Stimulated activated effector memory CD8-positive, alpha-beta T cell treated with anti-CD3 and anti-CD28 coated beads, Interleukin-12 subunit alpha, Interleukin-12 subunit beta, amount 100 ng/mL, for 72 hours (primary cell): ENCODE results near the gene PCDH15.

Source experiments
- ATAC-seq: fragments of 150-1000 bp; cut with Tn5 transposase; 2 replicates; pipeline ENCODE4 v1.10.0; 2021
- DNase-seq, 2 donors: peaks; one replicate each; pipeline ENCODE4 v3.0.0; 2021 to 2022; ENCODE audit warnings: low spot score in 2 of 2
- H3K27ac Mint-ChIP-seq: one replicate; pipeline ENCODE4 v1.8.0; 2022; ENCODE audit warnings: mild to moderate bottlenecking, mixed read lengths
- H3K36me3 Mint-ChIP-seq: one replicate; pipeline ENCODE4 v1.8.0; 2022; ENCODE audit warnings: mild to moderate bottlenecking, mixed read lengths
- H3K4me1 Mint-ChIP-seq: one replicate; pipeline ENCODE4 v1.8.0; 2022; ENCODE audit warnings: mixed read lengths
- H3K4me3 Mint-ChIP-seq: one replicate; pipeline ENCODE4 v1.8.0; 2022; ENCODE audit warnings: mild to moderate bottlenecking, mixed read lengths
- H3K9me3 Mint-ChIP-seq: one replicate; pipeline ENCODE4 v1.8.0; 2022; ENCODE audit warnings: mixed read lengths

PCDH15 gene

DNA sequence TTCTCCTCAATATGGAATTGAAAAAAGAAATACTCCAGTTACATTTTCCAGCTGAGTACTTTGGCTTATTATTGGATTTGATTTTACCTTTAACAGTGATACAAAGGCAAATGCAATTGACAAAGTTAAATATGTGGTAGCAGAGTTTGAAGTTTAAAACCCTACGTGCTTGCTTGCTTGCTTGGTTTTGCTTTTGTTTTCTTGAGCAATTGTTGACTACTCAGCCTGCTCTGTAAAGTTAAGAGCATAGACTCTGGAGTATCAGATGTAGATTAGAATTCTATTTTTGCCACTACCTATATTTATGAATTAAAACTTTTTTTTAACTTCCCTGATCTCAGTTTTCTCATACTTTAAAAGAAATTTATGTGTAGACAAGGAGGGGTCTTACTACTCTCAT is 51.4 kb downstream of the PCDH15 start:
- H3K36me3 Mint-ChIP-seq: no peaks in the 10 kb centered on the region
- H3K9me3 Mint-ChIP-seq: peaks cover 10% of the 10 kb centered on the region
- ATAC-seq: no peak
- no peak for DNase-seq
- no peak overlapping the region for H3K27ac Mint-ChIP-seq
- H3K4me1 Mint-ChIP-seq: no peaks in the 10 kb centered on the region
- no peak overlapping the region for H3K4me3 Mint-ChIP-seq

GRCh38 chr10:54745436-54745835 is 55.6 kb downstream of the PCDH15 start:
- Mint-ChIP-seq H3K27ac (no peak overlapping the region), H3K4me1 (no peaks in the 10 kb centered on the region), H3K36me3 (no peaks in the 10 kb centered on the region), H3K9me3 (peaks cover 11% of the 10 kb centered on the region), H3K4me3 (no peak overlapping the region)
- DNase-seq (no peak), ATAC-seq (no peak)

DNA sequence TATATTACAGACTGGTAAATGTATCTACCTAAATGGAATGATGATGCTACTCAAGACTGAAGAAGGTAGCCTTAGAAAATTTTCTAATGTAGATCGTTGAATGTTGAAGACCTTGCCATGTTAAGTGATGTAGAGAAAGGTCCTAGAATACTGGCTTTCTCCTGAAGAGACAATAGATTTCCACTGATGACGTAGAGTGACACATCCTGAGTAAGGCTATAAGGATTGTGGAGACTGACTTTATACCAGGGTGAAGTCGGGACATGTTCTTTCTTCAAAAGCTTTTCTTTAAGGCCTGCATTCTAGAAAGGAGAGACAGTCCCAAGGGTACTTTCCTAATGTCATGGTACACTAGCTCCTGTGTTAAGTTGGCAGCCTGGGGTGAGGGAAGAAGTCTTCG is 58.6 kb downstream of the PCDH15 start:
- Mint-ChIP-seq H3K4me1 (no peaks in the 10 kb centered on the region), H3K9me3 (peaks cover 20% of the 10 kb centered on the region), H3K27ac (no peak overlapping the region), H3K36me3 (no peaks in the 10 kb centered on the region), H3K4me3 (no peak overlapping the region)
- DNase-seq (no peak), ATAC-seq (no peak)

GRCh38 chr10:54728511-54728910 is 72.5 kb downstream of the PCDH15 start:
- Mint-ChIP-seq H3K36me3 (no peaks in the 10 kb centered on the region), H3K9me3 (peaks cover 19% of the 10 kb centered on the region), H3K27ac (no peak overlapping the region), H3K4me3 (no peak overlapping the region), H3K4me1 (no peaks in the 10 kb centered on the region)
- no peak for ATAC-seq
- no peak for DNase-seq

GRCh38 chr10:54722075-54722474 is 79.0 kb downstream of the PCDH15 start:
- DNase-seq (no peak), ATAC-seq (no peak)
- H3K4me3 Mint-ChIP-seq: no peak overlapping the region
- H3K4me1 Mint-ChIP-seq: no peaks in the 10 kb centered on the region
- H3K27ac Mint-ChIP-seq: no peak overlapping the region
- H3K9me3 Mint-ChIP-seq: peaks cover 18% of the 10 kb centered on the region
- no peaks in the 10 kb centered on the region for H3K36me3 Mint-ChIP-seq

- H3K4me1 Mint-ChIP-seq: no peaks in the 10 kb centered on the region
- peaks cover 6% of the 10 kb centered on the region for H3K9me3 Mint-ChIP-seq
- ATAC-seq (no peak), DNase-seq (no peak)
- no peaks in the 10 kb centered on the region for H3K36me3 Mint-ChIP-seq
- no peak overlapping the region for H3K27ac Mint-ChIP-seq
- no peak overlapping the region for H3K4me3 Mint-ChIP-seq
Measured at GRCh38 chr10:54710918-54711317, 90.1 kb downstream of the PCDH15 start.

GRCh38 chr10:54708591-54708990 is 92.4 kb downstream of the PCDH15 start:
- Mint-ChIP-seq H3K27ac (no peak overlapping the region), H3K4me3 (no peak overlapping the region), H3K36me3 (no peaks in the 10 kb centered on the region), H3K4me1 (no peaks in the 10 kb centered on the region), H3K9me3 (peaks cover 10% of the 10 kb centered on the region)
- ATAC-seq (no peak), DNase-seq (no peak)

GRCh38 chr10:54708021-54708420 is 93.0 kb downstream of the PCDH15 start:
- Mint-ChIP-seq H3K27ac (no peak overlapping the region), H3K4me3 (no peak overlapping the region), H3K9me3 (peaks cover 14% of the 10 kb centered on the region), H3K36me3 (no peaks in the 10 kb centered on the region), H3K4me1 (no peaks in the 10 kb centered on the region)
- no peak for ATAC-seq
- DNase-seq: no peak

GRCh38 chr10:54702583-54703485 is 98.2 kb downstream of the PCDH15 start:
- H3K9me3 Mint-ChIP-seq: peaks cover 31% of the 10 kb centered on the region
- no peak overlapping the region for H3K27ac Mint-ChIP-seq
- DNase-seq: no peak
- no peaks in the 10 kb centered on the region for H3K4me1 Mint-ChIP-seq
- no peak overlapping the region for H3K4me3 Mint-ChIP-seq
- no peak for ATAC-seq
- no peaks in the 10 kb centered on the region for H3K36me3 Mint-ChIP-seq

DNA sequence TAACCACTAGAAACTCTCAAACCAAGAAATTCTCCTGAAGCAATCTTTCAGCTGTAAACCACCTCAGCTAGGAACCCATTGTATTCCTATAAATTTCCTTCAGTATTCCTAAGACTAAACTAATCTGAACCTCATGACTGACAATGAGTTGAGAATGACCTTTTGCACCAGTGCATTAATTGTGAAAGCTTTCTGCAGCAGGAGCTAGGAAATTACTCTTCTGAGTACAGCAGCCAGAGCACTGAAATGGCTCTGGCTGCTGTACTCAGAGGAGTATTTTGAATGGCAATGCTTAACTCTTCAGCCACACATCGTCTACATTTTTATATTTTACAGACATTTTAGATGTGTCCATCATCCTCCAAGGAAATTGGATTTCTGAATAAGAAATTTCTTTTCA is 109.7 kb downstream of the PCDH15 start:
- H3K27ac Mint-ChIP-seq: no peak overlapping the region
- H3K9me3 Mint-ChIP-seq: peaks cover 17% of the 10 kb centered on the region
- DNase-seq (no peak), ATAC-seq (no peak)
- no peaks in the 10 kb centered on the region for H3K4me1 Mint-ChIP-seq
- no peaks in the 10 kb centered on the region for H3K36me3 Mint-ChIP-seq
- no peak overlapping the region for H3K4me3 Mint-ChIP-seq

GRCh38 chr10:54682554-54682953 is 118.5 kb downstream of the PCDH15 start:
- no peak for ATAC-seq
- Mint-ChIP-seq H3K36me3 (no peaks in the 10 kb centered on the region), H3K4me3 (no peak overlapping the region), H3K9me3 (peaks cover 13% of the 10 kb centered on the region), H3K4me1 (no peaks in the 10 kb centered on the region), H3K27ac (no peak overlapping the region)
- no peak for DNase-seq

GRCh38 chr10:54681136-54681535 is 119.9 kb downstream of the PCDH15 start:
- no peak for ATAC-seq

DNA sequence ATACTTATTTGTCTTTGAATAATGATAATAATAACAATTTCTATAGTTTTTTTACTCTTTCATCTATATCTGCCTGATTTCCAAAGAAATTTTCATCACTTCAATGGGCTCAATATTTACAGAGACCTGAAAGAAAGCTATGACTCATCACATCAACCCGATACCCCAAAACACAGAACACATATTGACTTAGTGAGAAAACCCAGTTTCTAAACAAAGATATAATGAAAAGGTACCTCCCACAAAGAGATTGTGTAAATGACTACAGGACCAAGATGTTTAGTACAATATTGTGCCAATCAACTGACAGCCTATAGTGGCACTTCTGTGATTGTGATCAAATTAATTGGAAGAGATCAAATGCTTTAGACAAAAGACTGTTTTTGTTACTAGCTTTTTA is 133.9 kb downstream of the PCDH15 start:
- Mint-ChIP-seq H3K36me3 (no peaks in the 10 kb centered on the region), H3K27ac (no peak overlapping the region), H3K9me3 (peaks cover 14% of the 10 kb centered on the region), H3K4me3 (no peak overlapping the region), H3K4me1 (no peaks in the 10 kb centered on the region)
- ATAC-seq: no peak
- no peak for DNase-seq

More at GRCh38 chr10:54681136-54681535, 119.9 kb downstream of the PCDH15 start:
- no peaks in the 10 kb centered on the region for H3K4me1 Mint-ChIP-seq
- H3K4me3 Mint-ChIP-seq: no peak overlapping the region
- no peaks in the 10 kb centered on the region for H3K36me3 Mint-ChIP-seq
- H3K27ac Mint-ChIP-seq: no peak overlapping the region
- no peak for DNase-seq
- H3K9me3 Mint-ChIP-seq: peaks cover 17% of the 10 kb centered on the region

- H3K9me3 Mint-ChIP-seq: peaks cover 14% of the 10 kb centered on the region
- no peak for DNase-seq
- no peak overlapping the region for H3K4me3 Mint-ChIP-seq
- H3K36me3 Mint-ChIP-seq: no peaks in the 10 kb centered on the region
- no peak overlapping the region for H3K27ac Mint-ChIP-seq
- H3K4me1 Mint-ChIP-seq: no peaks in the 10 kb centered on the region
- no peak for ATAC-seq
Measured at GRCh38 chr10:54666192-54666591, 134.8 kb downstream of the PCDH15 start.

- peaks cover 14% of the 10 kb centered on the region for H3K9me3 Mint-ChIP-seq
- no peaks in the 10 kb centered on the region for H3K4me1 Mint-ChIP-seq
- ATAC-seq (no peak), DNase-seq (no peak)
- H3K36me3 Mint-ChIP-seq: no peaks in the 10 kb centered on the region
- H3K27ac Mint-ChIP-seq: no peak overlapping the region
- H3K4me3 Mint-ChIP-seq: no peak overlapping the region
Measured at GRCh38 chr10:54665095-54665494, 135.9 kb downstream of the PCDH15 start.

DNA sequence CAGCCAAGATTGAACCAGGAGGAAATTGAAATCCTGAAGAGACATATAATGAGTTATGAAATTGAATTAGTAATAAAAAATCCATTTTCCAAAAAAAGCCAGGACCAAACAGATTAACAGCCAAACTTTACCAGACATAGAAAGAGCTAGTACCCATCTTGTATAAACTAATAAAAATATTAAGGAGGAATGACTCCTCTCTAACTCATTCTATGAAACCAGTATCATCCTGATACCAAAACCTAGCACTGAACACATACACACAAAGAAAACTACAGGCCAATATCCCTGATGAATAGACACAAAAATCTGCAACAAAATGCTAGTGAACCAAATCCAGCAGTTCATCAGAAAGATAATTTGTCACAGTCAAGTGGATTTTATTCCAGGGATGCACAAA is 140.6 kb downstream of the PCDH15 start:
- no peak for DNase-seq
- Mint-ChIP-seq H3K27ac (no peak overlapping the region), H3K9me3 (peaks cover 14% of the 10 kb centered on the region), H3K4me3 (no peak overlapping the region), H3K36me3 (no peaks in the 10 kb centered on the region), H3K4me1 (no peaks in the 10 kb centered on the region)
- no peak for ATAC-seq
